ENCODE measurements around the gene ADAT2. TPM values are rescaled to one million over a fixed set of nuclear protein-coding genes. Genes with fewer than 3 reads are reported as not detected.
A peak's percentile ranks its signal among the peaks of the same experiment; 100 is the strongest.

The ADAT2 gene
- 1.3 and 1.6 TPM in 2 replicates for polyA plus RNA-seq (2013)

DNA sequence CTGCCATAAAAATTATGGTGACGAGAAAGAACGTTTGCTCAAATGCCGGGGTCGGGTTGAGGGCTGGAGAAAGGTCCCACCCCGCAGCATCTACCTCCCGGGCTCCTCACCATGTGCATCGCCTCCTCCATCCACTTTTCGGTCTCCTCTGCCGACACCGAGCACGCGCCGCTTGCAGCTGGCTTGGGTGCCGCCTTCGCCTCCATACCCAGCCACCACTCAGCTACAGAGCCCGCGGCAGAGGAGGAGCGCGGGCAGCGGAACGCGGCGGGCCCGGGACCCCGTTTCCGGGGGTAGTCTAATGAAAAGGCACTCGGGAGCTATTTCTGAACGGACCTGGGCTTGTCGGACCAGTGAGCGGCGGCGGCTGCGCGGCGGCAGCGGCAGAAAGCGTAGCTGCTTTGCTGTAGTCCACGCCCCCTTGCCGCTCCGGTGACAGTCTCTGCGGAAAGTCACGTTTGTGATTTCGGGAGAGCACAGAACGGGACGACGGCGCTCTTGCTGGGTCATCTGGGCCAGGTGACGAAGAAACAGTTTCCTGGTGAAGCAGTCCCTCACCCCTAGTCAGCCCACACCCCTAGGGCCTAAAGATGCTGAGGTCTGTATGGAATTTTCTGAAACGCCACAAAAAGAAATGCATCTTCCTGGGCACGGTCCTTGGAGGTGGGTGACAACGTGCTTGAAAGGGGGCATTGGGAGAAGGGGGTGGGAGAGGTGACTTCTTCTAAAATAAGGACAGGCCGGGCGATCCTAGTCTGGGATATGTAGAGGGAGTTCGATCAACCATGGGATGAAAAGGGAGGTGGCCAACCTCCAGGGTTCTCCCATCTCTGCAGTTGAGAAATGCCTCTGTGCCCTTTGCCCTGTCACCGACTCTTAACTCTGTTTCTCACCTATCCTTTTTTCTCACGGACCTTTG lies at the start of gene ADAT2, which contains the start of gene PEX3:
Gene ADAT2, minus strand, starts transcription at position 243 of the 919 bp plus-strand sequence. Its CDS starts 37 bp downstream, at position 206.
Gene PEX3, plus strand, starts transcription at position 353 of the 919 bp plus-strand sequence. Its CDS starts 238 bp downstream, at position 591.
- Histone ChIP-seq H2BK120ac (ENCODE audit: insufficient read depth, low read length, poor library complexity) (no peak within 1 kb of the TSS), H3K27me3 (ENCODE audit: insufficient read depth, low read length) (no peaks in the 10 kb centered on the region), H2BK12ac (ENCODE audit: low read length) (no peak within 1 kb of the TSS), H3K14ac (ENCODE audit: low read length) (peak within 1 kb of the TSS; percentile 37), H3K9me3 (ENCODE audit: insufficient read depth, low read depth, low read length) (no peaks in the 10 kb centered on the region), H2BK5ac (ENCODE audit: low read depth, low read length, poor library complexity) (no peak within 1 kb of the TSS), H3K9ac (ENCODE audit: low read length) (peak within 1 kb of the TSS; percentile 82), H3K4me2 (ENCODE audit: low read length) (peak within 1 kb of the TSS; percentile 96), H3K27ac (ENCODE audit: low read depth, low read length) (no peak within 1 kb of the TSS), H4K8ac (ENCODE audit: low read depth, low read length) (peak within 1 kb of the TSS; percentile 87), H3K18ac (ENCODE audit: low read length) (peak within 1 kb of the TSS; percentile 73), H3K4me3 (ENCODE audit: low read depth, low read length) (peak within 1 kb of the TSS; percentile 76), H3K4ac (ENCODE audit: low read depth, low read length) (peak within 1 kb of the TSS; percentile 20), H2AFZ (ENCODE audit: insufficient read depth, low read length, poor library complexity) (peak within 1 kb of the TSS; percentile 83), H4K91ac (ENCODE audit: low read depth, low read length) (peak within 1 kb of the TSS; percentile 48), H3K23ac (ENCODE audit: low read length) (no peak within 1 kb of the TSS), H3K79me2 (ENCODE audit: control insufficient read depth, insufficient read depth, low read length, poor library complexity) (peaks cover 3% of the 10 kb centered on the region), H4K12ac (ENCODE audit: low read depth, low read length) (peak within 1 kb of the TSS; percentile 56), H2AK5ac (ENCODE audit: low read length) (no peak within 1 kb of the TSS), H3K4me1 (ENCODE audit: control insufficient read depth in 1 of 2, insufficient read depth in 2 of 2, low read length in 2 of 2) (peaks cover 1 to 2% of the 10 kb centered on the region in 2 experiments), H3K79me1 (ENCODE audit: low read length) (peaks cover 3% of the 10 kb centered on the region), H3K36me3 (ENCODE audit: control insufficient read depth in 1 of 2, insufficient read depth in 2 of 2, low read length in 2 of 2) (no peaks in the 10 kb centered on the region)
- no CpG with 5 or more reads among the region's 56 CpGs for WGBS (ENCODE audit: extremely low coverage, insufficient coverage, insufficient read length)
- DNase-seq: peak; percentile 95 to 96

GRCh38 chr6:143498428-143498827 lies 47.9 kb upstream of the ADAT2 start:
- H3K27me3 ChIP-seq (ENCODE audit: insufficient read depth, low read length): no peaks in the 10 kb centered on the region
- H3K9me3 ChIP-seq (ENCODE audit: insufficient read depth, low read depth, low read length): no peaks in the 10 kb centered on the region
- no peak overlapping the region for H4K8ac ChIP-seq (ENCODE audit: low read depth, low read length)
- no peak overlapping the region for H2BK12ac ChIP-seq (ENCODE audit: low read length)
- no peak overlapping the region for H3K4ac ChIP-seq (ENCODE audit: low read depth, low read length)
- no peak overlapping the region for H2BK120ac ChIP-seq (ENCODE audit: insufficient read depth, low read length, poor library complexity)
- no peaks in the 10 kb centered on the region for H3K79me1 ChIP-seq (ENCODE audit: low read length)
- H3K4me3 ChIP-seq (ENCODE audit: low read depth, low read length): no peak overlapping the region
- no peak overlapping the region for H4K91ac ChIP-seq (ENCODE audit: low read depth, low read length)
- H3K4me2 ChIP-seq (ENCODE audit: low read length): no peak overlapping the region
- H3K4me1 ChIP-seq (ENCODE audit: control insufficient read depth in 1 of 2, insufficient read depth in 2 of 2, low read length in 2 of 2): no peaks in the 10 kb centered on the region
- H3K9ac ChIP-seq (ENCODE audit: low read length): no peak overlapping the region
- no peak overlapping the region for H3K18ac ChIP-seq (ENCODE audit: low read length)
- H3K79me2 ChIP-seq (ENCODE audit: control insufficient read depth, insufficient read depth, low read length, poor library complexity): no peaks in the 10 kb centered on the region
- H2AK5ac ChIP-seq (ENCODE audit: low read length): no peak overlapping the region
- no peak overlapping the region for H2AFZ ChIP-seq (ENCODE audit: insufficient read depth, low read length, poor library complexity)
- no peak overlapping the region for H3K14ac ChIP-seq (ENCODE audit: low read length)
- DNase-seq: no peak
- peaks cover 5 to 10% of the 10 kb centered on the region in 2 experiments for H3K36me3 ChIP-seq (ENCODE audit: control insufficient read depth in 1 of 2, insufficient read depth in 2 of 2, low read length in 2 of 2)
- H3K23ac ChIP-seq (ENCODE audit: low read length): no peak overlapping the region
- WGBS (ENCODE audit: extremely low coverage, insufficient coverage, insufficient read length): no CpG with 5 or more reads among the region's 4 CpGs
- no peak overlapping the region for H4K12ac ChIP-seq (ENCODE audit: low read depth, low read length)
- H3K27ac ChIP-seq (ENCODE audit: low read depth, low read length): no peak overlapping the region
- H2BK5ac ChIP-seq (ENCODE audit: low read depth, low read length, poor library complexity): no peak overlapping the region

DNA sequence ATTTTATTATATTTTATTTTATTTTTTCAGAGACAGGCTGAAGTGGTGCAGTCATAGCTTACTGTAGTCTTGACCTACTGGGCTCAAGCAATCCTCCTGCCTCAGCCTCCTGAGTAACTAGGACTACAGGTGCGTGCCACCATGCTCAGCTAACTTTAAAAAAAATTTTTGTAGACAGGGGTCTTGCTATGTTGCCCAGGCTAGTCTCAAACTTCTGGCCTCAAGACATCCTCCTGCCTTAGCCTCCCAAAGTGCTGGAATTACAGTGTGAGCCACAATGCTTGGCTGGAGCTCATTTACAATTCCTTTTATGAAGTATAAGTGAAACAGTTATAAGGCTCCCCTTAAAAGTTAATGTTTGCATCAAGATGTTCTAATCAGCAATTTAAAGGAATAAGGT lies 46.5 kb upstream of the ADAT2 start:
- Histone ChIP-seq H2AFZ (ENCODE audit: insufficient read depth, low read length, poor library complexity) (no peak overlapping the region), H3K4me2 (ENCODE audit: low read length) (no peak overlapping the region), H2BK5ac (ENCODE audit: low read depth, low read length, poor library complexity) (no peak overlapping the region), H2BK12ac (ENCODE audit: low read length) (no peak overlapping the region), H4K8ac (ENCODE audit: low read depth, low read length) (no peak overlapping the region), H3K79me2 (ENCODE audit: control insufficient read depth, insufficient read depth, low read length, poor library complexity) (no peaks in the 10 kb centered on the region), H3K79me1 (ENCODE audit: low read length) (no peaks in the 10 kb centered on the region), H3K18ac (ENCODE audit: low read length) (no peak overlapping the region), H2BK120ac (ENCODE audit: insufficient read depth, low read length, poor library complexity) (no peak overlapping the region), H4K91ac (ENCODE audit: low read depth, low read length) (no peak overlapping the region), H3K14ac (ENCODE audit: low read length) (no peak overlapping the region), H3K23ac (ENCODE audit: low read length) (no peak overlapping the region), H3K4ac (ENCODE audit: low read depth, low read length) (no peak overlapping the region), H3K4me1 (ENCODE audit: control insufficient read depth in 1 of 2, insufficient read depth in 2 of 2, low read length in 2 of 2) (no peaks in the 10 kb centered on the region), H3K27ac (ENCODE audit: low read depth, low read length) (no peak overlapping the region), H3K4me3 (ENCODE audit: low read depth, low read length) (no peak overlapping the region), H3K9ac (ENCODE audit: low read length) (no peak overlapping the region), H3K36me3 (ENCODE audit: control insufficient read depth in 1 of 2, insufficient read depth in 2 of 2, low read length in 2 of 2) (peaks cover 5 to 9% of the 10 kb centered on the region in 2 experiments), H3K27me3 (ENCODE audit: insufficient read depth, low read length) (no peaks in the 10 kb centered on the region), H4K12ac (ENCODE audit: low read depth, low read length) (no peak overlapping the region), H2AK5ac (ENCODE audit: low read length) (no peak overlapping the region), H3K9me3 (ENCODE audit: insufficient read depth, low read depth, low read length) (no peaks in the 10 kb centered on the region)
- DNase-seq: no peak
- WGBS (ENCODE audit: extremely low coverage, insufficient coverage, insufficient read length): no CpG with 5 or more reads among the region's 1 CpG

DNA sequence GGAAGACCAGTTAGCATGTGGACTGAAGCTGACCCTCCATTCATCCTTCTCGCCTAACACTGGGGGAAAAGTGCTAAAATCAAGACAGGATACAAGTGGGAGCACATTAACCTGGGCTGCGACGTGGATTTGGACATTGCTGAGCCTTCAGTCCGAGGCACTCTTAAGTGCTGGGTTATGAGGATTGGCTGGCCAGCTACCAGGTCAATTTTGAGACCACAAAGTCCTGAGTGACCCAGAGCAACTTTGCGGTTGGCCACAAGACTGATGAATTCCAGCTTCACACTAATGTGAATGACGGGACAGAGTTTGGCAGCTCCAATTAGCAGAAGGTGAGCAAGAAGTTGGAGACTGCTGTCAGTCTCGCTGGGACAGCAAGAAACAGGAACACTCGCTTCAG lies 40.3 kb upstream of the ADAT2 start:
- Histone ChIP-seq H4K8ac (ENCODE audit: low read depth, low read length) (no peak overlapping the region), H3K79me2 (ENCODE audit: control insufficient read depth, insufficient read depth, low read length, poor library complexity) (no peaks in the 10 kb centered on the region), H2BK5ac (ENCODE audit: low read depth, low read length, poor library complexity) (no peak overlapping the region), H2BK120ac (ENCODE audit: insufficient read depth, low read length, poor library complexity) (no peak overlapping the region), H3K36me3 (ENCODE audit: control insufficient read depth in 1 of 2, insufficient read depth in 2 of 2, low read length in 2 of 2) (peaks cover 2% of the 10 kb centered on the region in 2 experiments), H2AK5ac (ENCODE audit: low read length) (no peak overlapping the region), H3K18ac (ENCODE audit: low read length) (no peak overlapping the region), H3K4me2 (ENCODE audit: low read length) (no peak overlapping the region), H3K9ac (ENCODE audit: low read length) (no peak overlapping the region), H4K12ac (ENCODE audit: low read depth, low read length) (no peak overlapping the region), H3K79me1 (ENCODE audit: low read length) (no peaks in the 10 kb centered on the region), H2BK12ac (ENCODE audit: low read length) (no peak overlapping the region), H3K9me3 (ENCODE audit: insufficient read depth, low read depth, low read length) (no peaks in the 10 kb centered on the region), H3K14ac (ENCODE audit: low read length) (no peak overlapping the region), H2AFZ (ENCODE audit: insufficient read depth, low read length, poor library complexity) (no peak overlapping the region), H3K27ac (ENCODE audit: low read depth, low read length) (no peak overlapping the region), H4K91ac (ENCODE audit: low read depth, low read length) (no peak overlapping the region), H3K27me3 (ENCODE audit: insufficient read depth, low read length) (no peaks in the 10 kb centered on the region), H3K23ac (ENCODE audit: low read length) (no peak overlapping the region), H3K4ac (ENCODE audit: low read depth, low read length) (no peak overlapping the region), H3K4me3 (ENCODE audit: low read depth, low read length) (no peak overlapping the region), H3K4me1 (ENCODE audit: control insufficient read depth in 1 of 2, insufficient read depth in 2 of 2, low read length in 2 of 2) (no peaks in the 10 kb centered on the region)
- no CpG with 5 or more reads among the region's 8 CpGs for WGBS (ENCODE audit: extremely low coverage, insufficient coverage, insufficient read length)
- DNase-seq: no peak

All from trophoblast cell (in vitro differentiated cells and primary cell).